ENCODE results near the gene SPTBN1.
"Not testable (repeated sequence)": the region's sequence is repeated elsewhere in the genome, so short reads cannot be mapped to it uniquely, and the experiment has no call there.

- TF ChIP-seq CTCF (conservative IDR thresholded peaks at IDR 0.05; ENCODE audit: low read depth in 2 of 2); EZH2 (IDR thresholded peaks at IDR 0.05; ENCODE audit: low read depth, unreplicated experiment); POLR2AphosphoS5 (IDR thresholded peaks at IDR 0.05; ENCODE audit: low read depth); NANOG (IDR thresholded peaks at IDR 0.05; ENCODE audit: borderline replicate concordance); REST (IDR thresholded peaks at IDR 0.05; ENCODE audit: unreplicated experiment); EZH2phosphoT487 (IDR thresholded peaks at IDR 0.05; ENCODE audit: unreplicated experiment); ZNF462 (CRISPR knock-in tag; IDR thresholded peaks at IDR 0.05); CREB1 (CRISPR knock-in tag; IDR thresholded peaks at IDR 0.05; ENCODE audit: low read depth); ZNF114 (CRISPR knock-in tag; IDR thresholded peaks at IDR 0.05); ETS1 (IDR thresholded peaks at IDR 0.05): not testable (repeated sequence)
Observed at GRCh38 chr2:54698926-54699325, 242.8 kb downstream of the SPTBN1 start.

All from GM23338 (cell line).